Fibroblast of lung (primary cell): ENCODE results near the gene OLFM1.

Source experiments
- EZH2 ChIP-seq: IDR thresholded peaks from 2 replicates; pipeline ENCODE4 v1.5.1; 2012; ENCODE audit warnings: low read length, control low read depth, mild to moderate bottlenecking; ENCODE audit errors: missing control alignments
- TF ChIP-seq, protein P1 (sequence below), 2 donors: IDR thresholded peaks in 1 of 2; conservative IDR thresholded peaks in 1 of 2; 1 replicate in 1 of 2; 2 replicates in 1 of 2; pipeline ENCODE4 v1.5.1; 2011 to 2012; ENCODE audit warnings: low read length in 2 of 2, control low read depth in 1 of 2, inconsistent platforms in 1 of 2, low read depth in 1 of 2, mild to moderate bottlenecking in 1 of 2

GRCh38 chr9:135158564-135158937, 71.1 kb downstream of the OLFM1 start:
- TF ChIP-seq, protein P1, sequence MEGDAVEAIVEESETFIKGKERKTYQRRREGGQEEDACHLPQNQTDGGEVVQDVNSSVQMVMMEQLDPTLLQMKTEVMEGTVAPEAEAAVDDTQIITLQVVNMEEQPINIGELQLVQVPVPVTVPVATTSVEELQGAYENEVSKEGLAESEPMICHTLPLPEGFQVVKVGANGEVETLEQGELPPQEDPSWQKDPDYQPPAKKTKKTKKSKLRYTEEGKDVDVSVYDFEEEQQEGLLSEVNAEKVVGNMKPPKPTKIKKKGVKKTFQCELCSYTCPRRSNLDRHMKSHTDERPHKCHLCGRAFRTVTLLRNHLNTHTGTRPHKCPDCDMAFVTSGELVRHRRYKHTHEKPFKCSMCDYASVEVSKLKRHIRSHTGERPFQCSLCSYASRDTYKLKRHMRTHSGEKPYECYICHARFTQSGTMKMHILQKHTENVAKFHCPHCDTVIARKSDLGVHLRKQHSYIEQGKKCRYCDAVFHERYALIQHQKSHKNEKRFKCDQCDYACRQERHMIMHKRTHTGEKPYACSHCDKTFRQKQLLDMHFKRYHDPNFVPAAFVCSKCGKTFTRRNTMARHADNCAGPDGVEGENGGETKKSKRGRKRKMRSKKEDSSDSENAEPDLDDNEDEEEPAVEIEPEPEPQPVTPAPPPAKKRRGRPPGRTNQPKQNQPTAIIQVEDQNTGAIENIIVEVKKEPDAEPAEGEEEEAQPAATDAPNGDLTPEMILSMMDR (conservative IDR thresholded peaks at IDR 0.05 in 1 of 2, IDR thresholded peaks at IDR 0.05 in 1 of 2; ENCODE audit: low read depth in 1 of 2, low read length in 2 of 2): no peak
- TF ChIP-seq EZH2: no peak
